Measurements from ENCODE around the gene CPB2.

- no peak for TF ChIP-seq RAD21 (IDR thresholded peaks at IDR 0.05; ENCODE audit: low read depth)
- no peak for TF ChIP-seq CEBPB (IDR thresholded peaks at IDR 0.05)
- no peak for TF ChIP-seq TCF12 (IDR thresholded peaks at IDR 0.05; ENCODE audit: low read depth)
- TF ChIP-seq MAX (IDR thresholded peaks at IDR 0.05), result no peak
- TF ChIP-seq CREB1 (IDR thresholded peaks at IDR 0.05; ENCODE audit: low read depth), result no peak
- TF ChIP-seq TEAD4 (IDR thresholded peaks at IDR 0.05), result no peak
Measured at GRCh38 chr13:46045424-46045823, 59.4 kb downstream of the CPB2 start.

Data from Ishikawa (cell line).